Colonic mucosa (tissue), 4 donors: Measurements from ENCODE around the gene IFNAR1. TPM values are rescaled to one million over a fixed set of nuclear protein-coding genes. Genes with fewer than 3 reads are reported as not detected.
A peak's percentile ranks its signal among the peaks of the same experiment; 100 is the strongest.

Experiments used
- DNase-seq: peaks from one replicate; pipeline ENCODE4 v3.0.0-alpha.2; 2020
- H3K27ac ChIP-seq: fragments of 200-600 bp; one replicate; pipeline ENCODE4 v1.8.0; 2021
- H3K27me3 ChIP-seq: fragments of 200-600 bp; one replicate; pipeline ENCODE4 v1.8.0; 2021
- H3K36me3 ChIP-seq: fragments of 200-600 bp; one replicate; pipeline ENCODE4 v1.8.0; 2021
- H3K4me1 ChIP-seq: fragments of 200-600 bp; one replicate; pipeline ENCODE4 v1.8.0; 2021; ENCODE audit warnings: mild to moderate bottlenecking
- H3K4me3 ChIP-seq: fragments of 200-600 bp; one replicate; pipeline ENCODE4 v1.8.0; 2021
- H3K9ac ChIP-seq, 2 donors: one replicate each; pipeline ENCODE4 v1.7.0; 2013; ENCODE audit warnings: control low read depth in 2 of 2, low read depth in 2 of 2, low read length in 2 of 2
- H3K9me3 ChIP-seq: fragments of 200-600 bp; one replicate; pipeline ENCODE4 v1.8.0; 2021
- intact Hi-C: fragments of 100-400 bp; cut with DNase I; formaldehyde crosslinking; loops from one replicate; pipeline ENCODE4 v1.14.1; 2022
- total RNA-seq, 2 donors: library from RNA; stranded (reverse); fragmentation: NEBNext Ultra II Directional in 1 of 2; extraction: Animal tissue kit (Norgen Biotek cat#: 25700) in 1 of 2; gene quantifications; one replicate each; pipeline ENCODE4 v1.2.1, GENCODE V29; 2021
- TF ChIP-seq, protein P1 (sequence below): fragments of 200-600 bp; IDR thresholded peaks from one replicate; pipeline ENCODE4 v1.8.0; 2022; ENCODE audit warnings: antibody characterized with exemption, mild to moderate bottlenecking
- donor health status: healthy.
- donor health status: DM: no; HTN: no; CAD: no.
- donor health status: DM: no; HTN: no; CAD: no.

IFNAR1 gene
- total RNA-seq, 2 donors from 2014 or later = 32.3 to 62.2 TPM

DNA sequence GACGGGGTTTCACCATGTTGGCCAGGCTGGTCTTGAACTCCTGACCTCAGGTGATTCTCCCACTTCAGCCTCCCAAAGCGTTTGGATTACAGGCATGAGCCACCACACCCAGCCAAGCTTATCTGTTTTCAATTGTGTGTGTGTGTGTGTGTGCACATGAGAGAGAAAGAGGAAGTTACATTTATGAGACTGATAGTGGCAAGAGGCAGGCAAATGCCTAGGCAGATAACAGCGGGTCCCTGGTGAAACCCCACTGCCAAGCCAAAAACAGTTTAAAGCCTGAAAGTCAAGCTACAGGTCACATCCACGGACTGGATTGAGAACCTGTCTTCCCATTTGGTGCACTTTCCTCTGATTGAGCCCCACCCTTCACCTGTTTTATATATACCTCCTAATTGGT is 43.4 kb downstream of the IFNAR1 start:
- DNase-seq = no peak
- no peaks in the 10 kb centered on the region for H3K9me3 ChIP-seq
- H3K27me3 ChIP-seq = no peaks in the 10 kb centered on the region
- no peaks in the 10 kb centered on the region for H3K4me1 ChIP-seq
- TF ChIP-seq, protein P1, sequence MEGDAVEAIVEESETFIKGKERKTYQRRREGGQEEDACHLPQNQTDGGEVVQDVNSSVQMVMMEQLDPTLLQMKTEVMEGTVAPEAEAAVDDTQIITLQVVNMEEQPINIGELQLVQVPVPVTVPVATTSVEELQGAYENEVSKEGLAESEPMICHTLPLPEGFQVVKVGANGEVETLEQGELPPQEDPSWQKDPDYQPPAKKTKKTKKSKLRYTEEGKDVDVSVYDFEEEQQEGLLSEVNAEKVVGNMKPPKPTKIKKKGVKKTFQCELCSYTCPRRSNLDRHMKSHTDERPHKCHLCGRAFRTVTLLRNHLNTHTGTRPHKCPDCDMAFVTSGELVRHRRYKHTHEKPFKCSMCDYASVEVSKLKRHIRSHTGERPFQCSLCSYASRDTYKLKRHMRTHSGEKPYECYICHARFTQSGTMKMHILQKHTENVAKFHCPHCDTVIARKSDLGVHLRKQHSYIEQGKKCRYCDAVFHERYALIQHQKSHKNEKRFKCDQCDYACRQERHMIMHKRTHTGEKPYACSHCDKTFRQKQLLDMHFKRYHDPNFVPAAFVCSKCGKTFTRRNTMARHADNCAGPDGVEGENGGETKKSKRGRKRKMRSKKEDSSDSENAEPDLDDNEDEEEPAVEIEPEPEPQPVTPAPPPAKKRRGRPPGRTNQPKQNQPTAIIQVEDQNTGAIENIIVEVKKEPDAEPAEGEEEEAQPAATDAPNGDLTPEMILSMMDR = no peak
- no peaks in the 10 kb centered on the region for H3K36me3 ChIP-seq
- H3K27ac ChIP-seq = no peak overlapping the region
- H3K9ac ChIP-seq = no peak overlapping the region
- no peak overlapping the region for H3K4me3 ChIP-seq
- intact Hi-C loops = no loop called here

DNA sequence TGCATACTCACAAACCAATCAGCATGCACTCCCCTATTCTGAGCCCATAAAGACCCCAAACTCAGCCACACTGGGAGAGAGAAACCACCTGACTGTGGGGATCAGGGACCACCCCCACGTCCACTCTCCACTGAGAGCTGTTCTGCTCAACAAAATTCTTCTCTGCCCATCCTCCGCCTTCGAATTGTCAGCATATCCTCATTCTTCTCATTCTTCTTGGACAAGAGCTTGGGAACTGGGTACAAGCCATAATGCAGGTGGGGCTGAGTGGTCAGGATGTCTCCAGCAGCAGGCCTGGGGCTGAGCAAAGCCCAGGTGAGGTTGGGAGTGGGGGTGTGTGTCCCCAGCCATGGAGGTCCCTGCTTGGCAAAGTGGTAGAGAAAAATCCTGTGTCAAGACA is 43.8 kb downstream of the IFNAR1 start:
- H3K36me3 ChIP-seq = no peaks in the 10 kb centered on the region
- H3K27me3 ChIP-seq = no peaks in the 10 kb centered on the region
- DNase-seq = no peak
- H3K9ac ChIP-seq = no peak overlapping the region
- no peak overlapping the region for H3K27ac ChIP-seq
- H3K4me1 ChIP-seq = no peaks in the 10 kb centered on the region
- H3K9me3 ChIP-seq = no peaks in the 10 kb centered on the region
- no peak overlapping the region for H3K4me3 ChIP-seq
- intact Hi-C loops = no loop called here
- TF ChIP-seq, protein P1 = no peak

DNA sequence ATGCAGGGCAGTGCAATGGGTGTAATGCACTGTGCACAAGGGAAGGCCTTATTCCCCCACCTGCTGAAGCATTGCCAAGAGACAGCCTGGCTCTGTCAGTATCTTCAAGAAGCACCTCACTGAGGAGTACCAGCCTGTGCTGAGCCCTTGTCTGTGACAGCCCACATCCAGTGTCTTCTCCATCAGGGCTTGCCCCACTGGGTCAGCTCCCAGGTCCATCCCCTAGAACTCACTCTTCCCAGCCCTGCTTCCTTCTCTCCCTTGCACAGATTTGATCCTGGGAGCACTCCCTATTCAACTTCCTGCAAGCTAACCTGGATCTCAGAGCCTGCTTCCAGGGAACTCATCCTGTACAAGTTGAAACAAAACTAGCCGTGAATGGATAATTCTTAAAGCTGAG is 44.8 kb downstream of the IFNAR1 start:
- Histone ChIP-seq H3K4me3 (no peak overlapping the region), H3K4me1 (no peaks in the 10 kb centered on the region), H3K36me3 (no peaks in the 10 kb centered on the region), H3K9me3 (no peaks in the 10 kb centered on the region), H3K9ac (no peak overlapping the region), H3K27me3 (no peaks in the 10 kb centered on the region), H3K27ac (peak overlapping the region; percentile 22)
- intact Hi-C loops = no loop called here
- TF ChIP-seq, protein P1 = no peak
- no peak for DNase-seq

DNA sequence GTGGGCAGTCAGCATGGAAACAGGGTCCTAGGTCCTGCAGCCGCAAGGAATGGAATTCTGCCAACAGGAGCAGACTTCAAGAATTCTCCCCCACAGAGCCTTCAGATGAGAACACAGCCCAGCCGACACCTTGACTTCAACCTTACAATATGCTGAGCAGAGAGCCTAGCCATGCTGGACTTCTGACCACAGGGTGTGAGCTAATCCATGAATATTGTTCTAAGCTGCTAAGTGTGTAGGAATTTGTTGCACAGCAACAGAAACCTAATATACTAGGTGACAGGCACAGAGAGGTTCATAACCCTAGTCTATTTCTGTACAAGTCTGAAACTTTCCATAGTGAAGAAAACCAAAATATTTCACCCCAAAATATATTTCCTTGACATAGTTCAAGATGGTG is 45.5 kb downstream of the IFNAR1 start:
- intact Hi-C loops = loop anchor here (5.0 to 10.0 kb wide), 2 partner anchors 74 to 168 kb away; no protein-coding TSS in a partner anchor
- Histone ChIP-seq H3K9me3 (no peaks in the 10 kb centered on the region), H3K27me3 (no peaks in the 10 kb centered on the region), H3K4me3 (no peak overlapping the region), H3K4me1 (no peaks in the 10 kb centered on the region), H3K27ac (peak overlapping the region; percentile 22), H3K9ac (no peak overlapping the region), H3K36me3 (no peaks in the 10 kb centered on the region)
- TF ChIP-seq, protein P1 = no peak
- DNase-seq = no peak

DNA sequence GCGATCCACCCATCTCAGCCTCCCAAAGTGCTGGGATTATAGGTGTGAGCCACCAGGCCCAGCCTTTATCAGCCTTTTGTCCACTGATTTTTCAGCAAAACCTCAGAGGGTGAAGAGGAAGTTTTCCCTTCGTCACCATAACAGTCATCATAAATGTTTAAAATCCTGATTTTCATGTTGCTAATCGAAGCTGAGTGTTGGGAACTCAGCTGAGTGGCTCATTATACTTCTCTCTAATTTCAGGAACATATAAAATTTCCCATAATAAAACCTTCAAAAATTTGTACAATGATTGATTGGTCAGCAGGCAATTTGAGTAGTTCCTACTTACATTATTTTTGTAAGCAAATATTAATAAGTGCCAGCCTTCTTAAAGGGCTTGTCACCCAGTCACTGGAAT is 46.6 kb downstream of the IFNAR1 start:
- intact Hi-C loops = loop anchor here (5.0 to 10.0 kb wide), 2 partner anchors 73 to 169 kb away; no protein-coding TSS in a partner anchor
- no peak for DNase-seq
- no peak overlapping the region for H3K4me3 ChIP-seq
- no peak overlapping the region for H3K27ac ChIP-seq
- H3K9ac ChIP-seq = no peak overlapping the region
- no peaks in the 10 kb centered on the region for H3K4me1 ChIP-seq
- no peaks in the 10 kb centered on the region for H3K27me3 ChIP-seq
- no peaks in the 10 kb centered on the region for H3K9me3 ChIP-seq
- TF ChIP-seq, protein P1 = no peak
- no peaks in the 10 kb centered on the region for H3K36me3 ChIP-seq

DNA sequence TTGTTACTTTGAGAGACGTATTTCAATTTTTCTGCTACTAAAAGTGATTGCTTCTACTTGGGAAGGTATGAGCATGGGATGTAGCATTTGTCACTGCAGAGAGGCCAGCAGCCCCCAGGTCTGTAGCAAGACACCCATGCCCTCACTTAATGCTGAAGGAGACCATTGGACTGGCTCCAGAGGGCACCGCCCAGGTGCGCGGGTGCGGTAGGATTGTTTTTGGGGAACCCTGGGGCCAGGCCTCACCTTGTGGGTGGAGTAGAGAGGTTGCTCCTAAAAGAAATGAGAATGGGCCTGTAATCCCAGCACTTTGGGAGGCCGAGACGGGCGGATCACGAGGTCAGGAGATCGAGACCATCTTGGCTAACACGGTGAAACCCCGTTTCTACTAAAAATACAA is 47.8 kb downstream of the IFNAR1 start:
- Histone ChIP-seq H3K27me3 (no peaks in the 10 kb centered on the region), H3K36me3 (no peaks in the 10 kb centered on the region), H3K4me1 (no peaks in the 10 kb centered on the region), H3K4me3 (no peak overlapping the region), H3K9ac (no peak overlapping the region), H3K9me3 (no peaks in the 10 kb centered on the region), H3K27ac (no peak overlapping the region)
- DNase-seq = no peak
- TF ChIP-seq, protein P1 = no peak
- intact Hi-C loops = loop anchor here (5.0 to 10.0 kb wide), 2 partner anchors 72 to 170 kb away; no protein-coding TSS in a partner anchor
